HepG2 (cell line): ENCODE measurements around the gene CIT. TPM values are rescaled to one million over a fixed set of nuclear protein-coding genes. Genes with fewer than 3 reads are reported as not detected.

Experiments
- ATAC-seq: fragments of 200-7000 bp; cut with Tn5 transposase; 3 replicates; pipeline ENCODE4 v1.9.1; 2020; ENCODE audit warnings: mild to moderate bottlenecking, moderate library complexity
- BruUV-seq: library from RNA; stranded (reverse); fragments of 400-500 nt; replicated peaks from 2 replicates; lab custom pipeline; 2021; lab: Mats Ljungman, UMichigan
- CTCF ChIA-PET: fragments of 300-600 bp; formaldehyde crosslinking; extraction: SDS; loops from one replicate; lab custom pipeline; 2021; ENCODE audit warnings: low total read pairs, inconsistent platforms, low intra/inter-chr PET ratio; lab: Yijun Ruan, JAX
- POLR2A ChIA-PET: fragments of 350-600 bp; sonication (Branson Sonifier 250); formaldehyde crosslinking; loops from one replicate; lab custom pipeline; 2020; ENCODE audit warnings: antibody characterized with exemption, inconsistent platforms; lab: Yijun Ruan, JAX
- DNase-seq: peaks from one replicate; pipeline ENCODE4 v3.0.0-alpha.2; 2015; ENCODE audit warnings: low spot score
- FAIRE-seq: peaks from 3 replicates; lab custom pipeline; 2011; peaks lifted over from hg19 to GRCh38; lab: Jason Lieb, UNC
- H2AFZ ChIP-seq: one replicate; pipeline ENCODE4 v1.6.1; 2011; ENCODE audit warnings: low read length, inconsistent platforms
- H3K27ac ChIP-seq: fragments of 300-600 bp; 3 replicates; pipeline ENCODE4 v1.8.0; 2011; ENCODE audit warnings: mixed run types, mild to moderate bottlenecking, mixed read lengths, low read length, inconsistent platforms; ENCODE audit not compliant: insufficient read depth; ENCODE audit errors: extremely low read length
- H3K27me3 ChIP-seq, 2 experiments: fragments of 200-600 bp in 1 of 2; 2 replicates in 1 of 2; 3 replicates in 1 of 2; pipeline versions ENCODE4 v1.6.0 to v1.8.0; 2011; ENCODE audit warnings: low read length in 2 of 2, mild to moderate bottlenecking in 2 of 2, moderate library complexity in 2 of 2, inconsistent platforms in 1 of 2; ENCODE audit not compliant: insufficient read depth in 2 of 2, control insufficient read depth in 1 of 2
- H3K36me3 ChIP-seq, 2 experiments: fragments of 200-600 bp in 1 of 2; replicated peaks in 1 of 2; 2 replicates in 1 of 2; 3 replicates in 1 of 2; pipeline versions ENCODE4 v1.5.1 to v1.8.0; 2011; ENCODE audit warnings: low read length in 2 of 2, inconsistent platforms in 1 of 2; ENCODE audit not compliant: insufficient read depth in 2 of 2, control insufficient read depth in 1 of 2
- H3K4me1 ChIP-seq: 2 replicates; pipeline ENCODE4 v1.5.1; 2012; ENCODE audit warnings: low read length, inconsistent platforms; ENCODE audit not compliant: insufficient read depth
- H3K4me2 ChIP-seq: 2 replicates; pipeline ENCODE4 v1.6.0; 2011; ENCODE audit warnings: low read depth, low read length, inconsistent platforms
- H3K4me3 ChIP-seq, 3 experiments: fragments of 200-600 bp in 1 of 3; sonication (generic), shearing (Covaris generic) in 1 of 3; replicated peaks in 1 of 3; 2 replicates each; pipeline ENCODE4 v1.5.1; 2011 to 2016; ENCODE audit warnings: low read length in 3 of 3, inconsistent platforms in 2 of 3, low read depth in 2 of 3, mild to moderate bottlenecking in 2 of 3, control low read depth in 1 of 3, mixed read lengths in 1 of 3; ENCODE audit not compliant: insufficient read depth in 1 of 3
- H3K79me2 ChIP-seq: one replicate; pipeline ENCODE4 v1.6.1; 2011; ENCODE audit warnings: low read length, inconsistent platforms; ENCODE audit not compliant: insufficient read depth
- H3K9ac ChIP-seq: 2 replicates; pipeline ENCODE4 v1.6.0; 2011; ENCODE audit warnings: mild to moderate bottlenecking, low read depth, low read length, inconsistent platforms; ENCODE audit not compliant: insufficient read depth
- H3K9me3 ChIP-seq: 2 replicates; pipeline ENCODE4 v1.5.1; 2012; ENCODE audit warnings: mild to moderate bottlenecking, low read length
- H4K20me1 ChIP-seq: 2 replicates; pipeline ENCODE4 v1.6.0; 2011; ENCODE audit warnings: inconsistent platforms, mild to moderate bottlenecking, low read length, moderate library complexity; ENCODE audit not compliant: insufficient read depth
- ATF3 ChIP-seq: sonication (generic); formaldehyde crosslinking; IDR thresholded peaks from 2 replicates; pipeline ENCODE4 v1.4.0; 2020; ENCODE audit warnings: missing genetic modification reagents
- FOXA3 ChIP-seq: IDR thresholded peaks from 2 replicates; pipeline ENCODE4 v1.6.1; 2016; ENCODE audit warnings: missing genetic modification reagents, missing compliant biosample characterization
- HNF1A ChIP-seq, 2 experiments: sonication (generic) in 1 of 2; formaldehyde crosslinking in 1 of 2; IDR thresholded peaks; 2 replicates each; pipeline versions ENCODE4 v1.4.0 to v1.6.1; 2016 to 2020; ENCODE audit warnings: borderline replicate concordance in 1 of 2, low read depth in 1 of 2, mild to moderate bottlenecking in 1 of 2, missing genetic modification reagents in 1 of 2
- HNRNPH1 ChIP-seq: fragments of 200-400 bp; formaldehyde crosslinking; optimal IDR thresholded peaks from 2 replicates; pipeline ENCODE3; 2017; ENCODE audit warnings: mild to moderate bottlenecking, low read depth, low read length
- KDM4B ChIP-seq: sonication (generic); formaldehyde crosslinking; IDR thresholded peaks from 2 replicates; pipeline ENCODE4 v1.4.0; 2020; ENCODE audit warnings: missing genetic modification reagents
- NR2F6 ChIP-seq, 2 experiments: IDR thresholded peaks; 2 replicates each; pipeline ENCODE4 v1.6.1; 2016; ENCODE audit warnings: antibody characterized with exemption in 1 of 2, mild to moderate bottlenecking in 1 of 2
- PAX8 ChIP-seq: sonication (generic); formaldehyde crosslinking; IDR thresholded peaks from 2 replicates; pipeline ENCODE4 v1.8.0; 2022; ENCODE audit warnings: mild to moderate bottlenecking, missing genetic modification reagents, borderline replicate concordance
- SAP130 ChIP-seq: IDR thresholded peaks from 2 replicates; pipeline ENCODE4 v1.6.1; 2016; ENCODE audit warnings: low read depth
- ZBTB38 ChIP-seq: sonication (generic); formaldehyde crosslinking; IDR thresholded peaks from 2 replicates; pipeline ENCODE4 v1.5.1; 2020; ENCODE audit warnings: mild to moderate bottlenecking, missing genetic modification reagents
- ZKSCAN8 ChIP-seq: IDR thresholded peaks from 2 replicates; pipeline ENCODE4 v1.6.1; 2016; ENCODE audit warnings: borderline replicate concordance, missing genetic modification reagents, missing compliant biosample characterization
- ZNF766 ChIP-seq: sonication (generic); formaldehyde crosslinking; IDR thresholded peaks from 2 replicates; pipeline ENCODE4 v1.5.0; 2020; ENCODE audit warnings: missing genetic modification reagents, borderline replicate concordance
- ZNF792 ChIP-seq: IDR thresholded peaks from 2 replicates; pipeline ENCODE4 v1.6.1; 2016
- WGBS: methylation state at CpG from one replicate; pipeline ENCODE4 v1.1.6; 2017; ENCODE audit warnings: low lambda C conversion rate; 5-methylcytosine and 5-hydroxymethylcytosine counted together
- in situ Hi-C: cut with HindIII; loops from 2 replicates; pipeline ENCODE4 v1.10.0; 2017; ENCODE audit warnings: low pct_unique_long_range_greater_than_20kb; ENCODE audit not compliant: extremely low pct_ligation_motif_present
- intact Hi-C: fragments of 100-400 bp; cut with micrococcal nuclease; formaldehyde crosslinking; loops from one replicate; pipeline ENCODE4 v1.10.0; 2022; ENCODE audit not compliant: unreplicated experiment
- polyA plus RNA-seq, 8 experiments: library from polyadenylated mRNA; depleted of rRNA in 3 of 8; stranded (reverse) in 7 of 8; unstranded in 1 of 8; fragments of >200 nt; fragmentation: Illumina TruSeq in 4 of 8; extraction: Trizol in 4 of 8; gene quantifications; 2 replicates each; pipeline versions ENCODE4 v1.2.1 to v1.2.3, GENCODE V29; 2011 to 2016; ENCODE audit warnings: low read depth in 4 of 8, missing spikeins in 1 of 8, mixed read lengths in 1 of 8; ENCODE audit not compliant: insufficient read depth in 1 of 8
- total RNA-seq, 5 experiments: library from RNA; depleted of rRNA; stranded (reverse); fragments of >200 nt; fragmentation: Illumina TruSeq; extraction: Trizol; gene quantifications; 2 replicates each; pipeline ENCODE4 v1.2.3, GENCODE V29; 2016; ENCODE audit warnings: low read depth in 1 of 5

CIT gene
- total and polyA plus RNA-seq, 2 of the 13 experiments (the other 11 are each of a cell fraction or from before 2014, with no cell fraction given), result 7.7 to 11.7 TPM

GRCh38 chr12:119685375-119685774, 191.7 kb downstream of the CIT start:
- Histone ChIP-seq H4K20me1 (no peaks in the 10 kb centered on the region), H2AFZ (no peak overlapping the region), H3K4me2 (no peak overlapping the region), H3K4me1 (peaks cover 80% of the 10 kb centered on the region), H3K9me3 (no peaks in the 10 kb centered on the region), H3K36me3 (peaks cover 4 to 17% of the 10 kb centered on the region in 2 experiments), H3K27ac (peak overlapping the region; percentile 65), H3K4me3 (no peak overlapping the region), H3K9ac (no peak overlapping the region)
- ChIA-PET CTCF (no interaction called here), POLR2A (interaction anchor here (6.1 kb wide), 1 partner anchor 16 kb away, joined by 40 read pairs; the partner anchor contains the start of gene PRKAB1)
- DNase-seq, result no peak
- no peak for ATAC-seq
- WGBS, result 86% methylated on average over 4 of the region's 4 CpGs
- FAIRE-seq, result no peak
- no TSS peak for BruUV-seq
- TF ChIP-seq ZNF792 (CRISPR knock-in tag) (no peak), ATF3 (CRISPR knock-in tag) (no peak), ZBTB38 (CRISPR knock-in tag) (no peak), PAX8 (CRISPR knock-in tag) (no peak), KDM4B (CRISPR knock-in tag) (no peak), NR2F6 (IDR thresholded peaks at IDR 0.05) (0 out of 2 replicates have a peak, but pooled peaks have one; percentile 7), NR2F6 (CRISPR knock-in tag; IDR thresholded peaks at IDR 0.05) (no peak)
- TF ChIP-seq, all 625 proteins: peak for 1
- Histone ChIP-seq H3K27me3 (no peaks in the 10 kb centered on the region), H3K79me2 (no peaks in the 10 kb centered on the region)
- intact Hi-C loops (no loop called here), in situ Hi-C loops (no loop called here)

GRCh38 chr12:119684711-119685369, 192.3 kb downstream of the CIT start:
- Histone ChIP-seq H2AFZ (no peak overlapping the region), H3K79me2 (no peaks in the 10 kb centered on the region), H3K4me2 (0 out of 2 replicates have a peak overlapping the region, but pooled peaks have one; percentile 60), H3K4me3 (no peak overlapping the region; a peak in 1 of 6 replicates), H3K9ac (no peak overlapping the region), H3K27ac (peak overlapping the region; percentile 65), H3K4me1 (peaks cover 84% of the 10 kb centered on the region), H4K20me1 (no peaks in the 10 kb centered on the region), H3K36me3 (peaks cover 6 to 20% of the 10 kb centered on the region in 2 experiments; a peak in 4 of 5 replicates), H3K9me3 (no peaks in the 10 kb centered on the region), H3K27me3 (no peaks in the 10 kb centered on the region)
- DNase-seq (no peak), ATAC-seq (no peak), FAIRE-seq (peak; percentile 36)
- no TSS peak for BruUV-seq
- ChIA-PET POLR2A (interaction anchor here (1.4 to 6.1 kb wide), 3 partner anchors 10 to 16 kb away, joined by 3 to 40 read pairs (median 6); partner anchors contain the start of gene PRKAB1), CTCF (no interaction called here)
- 84% methylated on average over 10 of the region's 10 CpGs for whole genome bisulfite sequencing
- in situ Hi-C loops (no loop called here), intact Hi-C loops (no loop called here)
- TF ChIP-seq ZKSCAN8 (CRISPR knock-in tag) (0 out of 2 replicates have a peak, but pooled peaks have one; percentile 43), FOXA3 (CRISPR knock-in tag) (0 out of 2 replicates have a peak, but pooled peaks have one; percentile 9), HNRNPH1 (no peak), ZNF766 (CRISPR knock-in tag) (no peak), SAP130 (CRISPR knock-in tag) (peak; percentile 20; the same call in 1 of the 2 replicates), HNF1A (IDR thresholded peaks at IDR 0.05; ENCODE audit: low read depth) (peak; percentile 59; the same call in 1 of the 2 replicates), HNF1A (CRISPR knock-in tag; IDR thresholded peaks at IDR 0.05; ENCODE audit: borderline replicate concordance) (no peak)
